HEK293 (cell line): ENCODE results near the gene GADD45GIP1.

Experiments used
- GLI2 ChIP-seq: fragments of 450-650 bp; formaldehyde crosslinking; IDR thresholded peaks from 2 replicates; pipeline ENCODE4; 2017; ENCODE audit warnings: missing biosample characterization, missing genetic modification characterization, low read depth, borderline replicate concordance
- SP3 ChIP-seq: fragments of 450-650 bp; formaldehyde crosslinking; IDR thresholded peaks from 2 replicates; pipeline ENCODE4 v1.5.1; 2016; ENCODE audit warnings: missing biosample characterization, missing genetic modification characterization
- SP7 ChIP-seq: fragments of 450-650 bp; formaldehyde crosslinking; IDR thresholded peaks from 2 replicates; pipeline ENCODE4 v1.5.1; 2016; ENCODE audit warnings: missing biosample characterization, missing genetic modification characterization
- ZBTB21 ChIP-seq: fragments of 450-650 bp; formaldehyde crosslinking; IDR thresholded peaks from 2 replicates; pipeline ENCODE4 v1.5.1; 2017; ENCODE audit warnings: missing biosample characterization, missing genetic modification characterization
- ZBTB48 ChIP-seq: fragments of 450-650 bp; formaldehyde crosslinking; IDR thresholded peaks from 2 replicates; pipeline ENCODE4 v1.5.1; 2016; ENCODE audit warnings: missing biosample characterization, missing genetic modification characterization
- ZFHX2 ChIP-seq: fragments of 450-650 bp; formaldehyde crosslinking; conservative IDR thresholded peaks from 2 replicates; pipeline ENCODE4 v1.5.1; 2016; ENCODE audit warnings: missing biosample characterization, missing genetic modification characterization
- ZFP37 ChIP-seq: fragments of 450-650 bp; formaldehyde crosslinking; IDR thresholded peaks from 2 replicates; pipeline ENCODE4 v1.5.1; 2016; ENCODE audit warnings: missing biosample characterization, missing genetic modification characterization
- ZNF146 ChIP-seq: fragments of 450-650 bp; formaldehyde crosslinking; IDR thresholded peaks from 2 replicates; pipeline ENCODE4 v1.5.1; 2016; ENCODE audit warnings: missing biosample characterization, missing genetic modification characterization
- ZNF2 ChIP-seq: fragments of 450-650 bp; formaldehyde crosslinking; IDR thresholded peaks from 2 replicates; pipeline ENCODE4 v1.5.1; 2016; ENCODE audit warnings: missing biosample characterization, missing genetic modification characterization
- ZNF223 ChIP-seq: fragments of 450-650 bp; formaldehyde crosslinking; IDR thresholded peaks from 2 replicates; pipeline ENCODE4 v1.5.1; 2016; ENCODE audit warnings: missing biosample characterization, missing genetic modification characterization
- ZNF324 ChIP-seq: fragments of 450-650 bp; formaldehyde crosslinking; IDR thresholded peaks from 2 replicates; pipeline ENCODE4 v1.5.1; 2016; ENCODE audit warnings: missing biosample characterization, missing genetic modification characterization
- ZNF433 ChIP-seq: fragments of 450-650 bp; formaldehyde crosslinking; IDR thresholded peaks from 2 replicates; pipeline ENCODE4 v1.5.1; 2016; ENCODE audit warnings: missing biosample characterization, missing genetic modification characterization, low read depth
- ZNF768 ChIP-seq: fragments of 450-650 bp; formaldehyde crosslinking; IDR thresholded peaks from 2 replicates; pipeline ENCODE4 v1.5.1; 2018; ENCODE audit warnings: missing biosample characterization, mild to moderate bottlenecking, missing genetic modification characterization
- ZNF830 ChIP-seq: fragments of 450-650 bp; IDR thresholded peaks from 2 replicates; pipeline ENCODE4 v1.5.0; 2018; ENCODE audit warnings: missing biosample characterization, missing genetic modification characterization, low read depth, mild to moderate bottlenecking, moderate library complexity
- ZNF843 ChIP-seq: fragments of 450-650 bp; formaldehyde crosslinking; IDR thresholded peaks from 2 replicates; pipeline ENCODE4 v1.5.1; 2016; ENCODE audit warnings: missing biosample characterization, missing genetic modification characterization
- ZXDB ChIP-seq: fragments of 450-650 bp; formaldehyde crosslinking; IDR thresholded peaks from 2 replicates; pipeline ENCODE4 v1.5.1; 2016; ENCODE audit warnings: missing biosample characterization, missing genetic modification characterization
- TF ChIP-seq, protein P1 (sequence below): fragments of 450-650 bp; formaldehyde crosslinking; IDR thresholded peaks from 2 replicates; pipeline ENCODE4 v1.5.1; 2016; ENCODE audit warnings: missing biosample characterization, missing genetic modification characterization
- TF ChIP-seq, protein P2 (sequence below): fragments of 450-650 bp; formaldehyde crosslinking; optimal IDR thresholded peaks from 2 replicates; pipeline ENCODE3; 2016; ENCODE audit warnings: missing biosample characterization, mild to moderate bottlenecking, missing genetic modification characterization
- TF ChIP-seq, protein P3 (sequence below): fragments of 450-650 bp; formaldehyde crosslinking; IDR thresholded peaks from 2 replicates; pipeline ENCODE4 v1.5.1; 2016; ENCODE audit warnings: missing biosample characterization, missing genetic modification characterization
- TF ChIP-seq, protein P4 (sequence below): fragments of 450-650 bp; formaldehyde crosslinking; IDR thresholded peaks from 2 replicates; pipeline ENCODE4 v1.5.1; 2016; ENCODE audit warnings: missing biosample characterization, missing genetic modification characterization
- TF ChIP-seq, protein P5 (sequence below): fragments of 450-650 bp; formaldehyde crosslinking; IDR thresholded peaks from 2 replicates; pipeline ENCODE4 v1.5.1; 2016; ENCODE audit warnings: missing biosample characterization, missing genetic modification characterization
- TF ChIP-seq, protein P6 (sequence below): fragments of 450-650 bp; formaldehyde crosslinking; IDR thresholded peaks from 2 replicates; pipeline ENCODE4; 2016; ENCODE audit warnings: missing biosample characterization, missing genetic modification characterization
- TF ChIP-seq, protein P7 (sequence below): fragments of 450-650 bp; formaldehyde crosslinking; IDR thresholded peaks from 2 replicates; pipeline ENCODE4 v1.5.1; 2017; ENCODE audit warnings: missing biosample characterization, missing genetic modification characterization
- TF ChIP-seq, protein P8 (sequence below): fragments of 450-650 bp; formaldehyde crosslinking; IDR thresholded peaks from 2 replicates; pipeline ENCODE4 v1.5.1; 2016; ENCODE audit warnings: missing biosample characterization, missing genetic modification characterization

GADD45GIP1 gene

DNA sequence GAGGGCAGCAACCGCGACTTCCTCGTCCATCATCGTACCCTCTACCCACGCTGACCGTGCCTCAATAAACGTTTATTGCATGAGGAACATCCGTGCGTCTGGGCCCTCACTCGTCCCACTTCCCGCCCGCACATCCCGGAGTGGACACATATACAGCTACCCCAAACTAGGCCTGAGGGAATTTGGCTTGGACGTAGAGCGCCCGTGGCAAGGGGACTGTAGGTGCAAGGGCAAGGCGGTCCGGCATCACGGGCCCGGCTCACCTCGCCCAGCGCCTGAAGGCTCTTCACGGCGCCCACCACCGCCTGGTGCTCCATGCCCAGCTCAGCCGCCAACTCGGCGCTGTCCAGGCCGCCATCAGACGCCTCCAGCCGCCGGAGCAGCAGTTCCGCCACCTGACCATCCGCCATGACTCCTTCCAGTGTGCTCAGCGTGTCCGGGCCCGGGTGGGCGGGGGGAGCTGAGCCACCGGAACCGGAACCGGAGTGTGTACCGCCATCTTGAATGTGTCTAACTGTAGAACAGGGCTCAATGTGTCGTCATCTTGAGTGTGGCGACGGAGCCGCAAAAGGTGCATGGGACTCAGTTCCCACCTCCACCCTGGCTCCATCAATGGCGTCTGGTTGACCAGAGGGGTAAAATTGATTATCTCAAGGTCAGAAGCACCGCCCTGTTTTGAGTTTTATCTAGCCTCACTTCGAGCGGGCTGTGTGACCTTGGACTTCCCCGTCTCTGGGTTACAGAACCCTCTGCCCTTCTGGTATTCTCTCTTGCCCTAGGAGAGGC, 23.5 kb downstream of the GADD45GIP1 start, which contains the start of gene FARSA (continued):
- TF ChIP-seq, protein P1, sequence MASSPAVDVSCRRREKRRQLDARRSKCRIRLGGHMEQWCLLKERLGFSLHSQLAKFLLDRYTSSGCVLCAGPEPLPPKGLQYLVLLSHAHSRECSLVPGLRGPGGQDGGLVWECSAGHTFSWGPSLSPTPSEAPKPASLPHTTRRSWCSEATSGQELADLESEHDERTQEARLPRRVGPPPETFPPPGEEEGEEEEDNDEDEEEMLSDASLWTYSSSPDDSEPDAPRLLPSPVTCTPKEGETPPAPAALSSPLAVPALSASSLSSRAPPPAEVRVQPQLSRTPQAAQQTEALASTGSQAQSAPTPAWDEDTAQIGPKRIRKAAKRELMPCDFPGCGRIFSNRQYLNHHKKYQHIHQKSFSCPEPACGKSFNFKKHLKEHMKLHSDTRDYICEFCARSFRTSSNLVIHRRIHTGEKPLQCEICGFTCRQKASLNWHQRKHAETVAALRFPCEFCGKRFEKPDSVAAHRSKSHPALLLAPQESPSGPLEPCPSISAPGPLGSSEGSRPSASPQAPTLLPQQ (tag by site-specific recombination) = peak; percentile 48; the same call in 1 of the 2 replicates
- TF ChIP-seq SP3 (tag by site-specific recombination) (peak; percentile 73), ZNF2 (tag by site-specific recombination) (peak; percentile 90; the same call in 1 of the 2 replicates), ZFP37 (tag by site-specific recombination) (peak; percentile 72; the same call in 1 of the 2 replicates), ZNF843 (tag by site-specific recombination) (peak; percentile 30; the same call in 1 of the 2 replicates), ZBTB21 (tag by site-specific recombination) (no peak; the same call in 1 of the 2 replicates), GLI2 (tag by site-specific recombination) (no peak), ZNF146 (tag by site-specific recombination) (0 out of 2 replicates have a peak, but pooled peaks have one; percentile 8), ZFHX2 (tag by site-specific recombination) (peak; percentile 64), ZNF324 (peak; percentile 70; the same call in 1 of the 2 replicates), ZNF830 (tag by site-specific recombination) (no peak), ZNF768 (tag by site-specific recombination) (0 out of 2 replicates have a peak, but pooled peaks have one; percentile 7), ZNF223 (no peak), ZNF433 (tag by site-specific recombination) (no peak), ZXDB (tag by site-specific recombination) (peak; percentile 60), ZBTB48 (tag by site-specific recombination) (peak; percentile 36; the same call in 1 of the 2 replicates), SP7 (peak; percentile 67)
- TF ChIP-seq, protein P2, sequence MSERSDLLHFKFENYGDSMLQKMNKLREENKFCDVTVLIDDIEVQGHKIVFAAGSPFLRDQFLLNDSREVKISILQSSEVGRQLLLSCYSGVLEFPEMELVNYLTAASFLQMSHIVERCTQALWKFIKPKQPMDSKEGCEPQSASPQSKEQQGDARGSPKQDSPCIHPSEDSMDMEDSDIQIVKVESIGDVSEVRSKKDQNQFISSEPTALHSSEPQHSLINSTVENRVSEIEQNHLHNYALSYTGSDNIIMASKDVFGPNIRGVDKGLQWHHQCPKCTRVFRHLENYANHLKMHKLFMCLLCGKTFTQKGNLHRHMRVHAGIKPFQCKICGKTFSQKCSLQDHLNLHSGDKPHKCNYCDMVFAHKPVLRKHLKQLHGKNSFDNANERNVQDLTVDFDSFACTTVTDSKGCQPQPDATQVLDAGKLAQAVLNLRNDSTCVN (tag by site-specific recombination) = peak; percentile 35
- TF ChIP-seq, protein P3, sequence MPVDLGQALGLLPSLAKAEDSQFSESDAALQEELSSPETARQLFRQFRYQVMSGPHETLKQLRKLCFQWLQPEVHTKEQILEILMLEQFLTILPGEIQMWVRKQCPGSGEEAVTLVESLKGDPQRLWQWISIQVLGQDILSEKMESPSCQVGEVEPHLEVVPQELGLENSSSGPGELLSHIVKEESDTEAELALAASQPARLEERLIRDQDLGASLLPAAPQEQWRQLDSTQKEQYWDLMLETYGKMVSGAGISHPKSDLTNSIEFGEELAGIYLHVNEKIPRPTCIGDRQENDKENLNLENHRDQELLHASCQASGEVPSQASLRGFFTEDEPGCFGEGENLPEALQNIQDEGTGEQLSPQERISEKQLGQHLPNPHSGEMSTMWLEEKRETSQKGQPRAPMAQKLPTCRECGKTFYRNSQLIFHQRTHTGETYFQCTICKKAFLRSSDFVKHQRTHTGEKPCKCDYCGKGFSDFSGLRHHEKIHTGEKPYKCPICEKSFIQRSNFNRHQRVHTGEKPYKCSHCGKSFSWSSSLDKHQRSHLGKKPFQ (tag by site-specific recombination) = peak; percentile 90
- TF ChIP-seq, protein P4, sequence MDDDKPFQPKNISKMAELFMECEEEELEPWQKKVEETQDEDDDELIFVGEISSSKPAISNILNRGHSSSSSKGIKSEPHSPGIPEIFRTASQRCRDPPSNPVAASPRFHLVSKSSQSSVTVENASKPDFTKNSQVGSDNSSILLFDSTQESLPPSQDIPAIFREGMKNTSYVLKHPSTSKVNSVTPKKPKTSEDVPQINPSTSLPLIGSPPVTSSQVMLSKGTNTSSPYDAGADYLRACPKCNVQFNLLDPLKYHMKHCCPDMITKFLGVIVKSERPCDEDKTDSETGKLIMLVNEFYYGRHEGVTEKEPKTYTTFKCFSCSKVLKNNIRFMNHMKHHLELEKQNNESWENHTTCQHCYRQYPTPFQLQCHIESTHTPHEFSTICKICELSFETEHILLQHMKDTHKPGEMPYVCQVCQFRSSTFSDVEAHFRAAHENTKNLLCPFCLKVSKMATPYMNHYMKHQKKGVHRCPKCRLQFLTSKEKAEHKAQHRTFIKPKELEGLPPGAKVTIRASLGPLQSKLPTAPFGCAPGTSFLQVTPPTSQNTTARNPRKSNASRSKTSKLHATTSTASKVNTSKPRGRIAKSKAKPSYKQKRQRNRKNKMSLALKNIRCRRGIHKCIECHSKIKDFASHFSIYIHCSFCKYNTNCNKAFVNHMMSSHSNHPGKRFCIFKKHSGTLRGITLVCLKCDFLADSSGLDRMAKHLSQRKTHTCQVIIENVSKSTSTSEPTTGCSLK = no peak
- TF ChIP-seq, protein P5, sequence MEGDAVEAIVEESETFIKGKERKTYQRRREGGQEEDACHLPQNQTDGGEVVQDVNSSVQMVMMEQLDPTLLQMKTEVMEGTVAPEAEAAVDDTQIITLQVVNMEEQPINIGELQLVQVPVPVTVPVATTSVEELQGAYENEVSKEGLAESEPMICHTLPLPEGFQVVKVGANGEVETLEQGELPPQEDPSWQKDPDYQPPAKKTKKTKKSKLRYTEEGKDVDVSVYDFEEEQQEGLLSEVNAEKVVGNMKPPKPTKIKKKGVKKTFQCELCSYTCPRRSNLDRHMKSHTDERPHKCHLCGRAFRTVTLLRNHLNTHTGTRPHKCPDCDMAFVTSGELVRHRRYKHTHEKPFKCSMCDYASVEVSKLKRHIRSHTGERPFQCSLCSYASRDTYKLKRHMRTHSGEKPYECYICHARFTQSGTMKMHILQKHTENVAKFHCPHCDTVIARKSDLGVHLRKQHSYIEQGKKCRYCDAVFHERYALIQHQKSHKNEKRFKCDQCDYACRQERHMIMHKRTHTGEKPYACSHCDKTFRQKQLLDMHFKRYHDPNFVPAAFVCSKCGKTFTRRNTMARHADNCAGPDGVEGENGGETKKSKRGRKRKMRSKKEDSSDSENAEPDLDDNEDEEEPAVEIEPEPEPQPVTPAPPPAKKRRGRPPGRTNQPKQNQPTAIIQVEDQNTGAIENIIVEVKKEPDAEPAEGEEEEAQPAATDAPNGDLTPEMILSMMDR (tag by site-specific recombination) = peak; percentile 39; the same call in 1 of the 2 replicates
- TF ChIP-seq, protein P6, sequence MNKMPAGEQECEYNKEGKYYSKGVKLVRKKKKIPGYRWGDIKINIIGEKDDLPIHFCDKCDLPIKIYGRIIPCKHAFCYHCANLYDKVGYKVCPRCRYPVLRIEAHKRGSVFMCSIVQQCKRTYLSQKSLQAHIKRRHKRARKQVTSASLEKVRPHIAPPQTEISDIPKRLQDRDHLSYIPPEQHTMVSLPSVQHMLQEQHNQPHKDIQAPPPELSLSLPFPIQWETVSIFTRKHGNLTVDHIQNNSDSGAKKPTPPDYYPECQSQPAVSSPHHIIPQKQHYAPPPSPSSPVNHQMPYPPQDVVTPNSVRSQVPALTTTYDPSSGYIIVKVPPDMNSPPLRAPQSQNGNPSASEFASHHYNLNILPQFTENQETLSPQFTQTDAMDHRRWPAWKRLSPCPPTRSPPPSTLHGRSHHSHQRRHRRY = 0 out of 2 replicates have a peak, but pooled peaks have one; percentile 54
- TF ChIP-seq, protein P7, sequence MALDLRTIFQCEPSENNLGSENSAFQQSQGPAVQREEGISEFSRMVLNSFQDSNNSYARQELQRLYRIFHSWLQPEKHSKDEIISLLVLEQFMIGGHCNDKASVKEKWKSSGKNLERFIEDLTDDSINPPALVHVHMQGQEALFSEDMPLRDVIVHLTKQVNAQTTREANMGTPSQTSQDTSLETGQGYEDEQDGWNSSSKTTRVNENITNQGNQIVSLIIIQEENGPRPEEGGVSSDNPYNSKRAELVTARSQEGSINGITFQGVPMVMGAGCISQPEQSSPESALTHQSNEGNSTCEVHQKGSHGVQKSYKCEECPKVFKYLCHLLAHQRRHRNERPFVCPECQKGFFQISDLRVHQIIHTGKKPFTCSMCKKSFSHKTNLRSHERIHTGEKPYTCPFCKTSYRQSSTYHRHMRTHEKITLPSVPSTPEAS = peak; percentile 35; the same call in 1 of the 2 replicates
- TF ChIP-seq, protein P8, sequence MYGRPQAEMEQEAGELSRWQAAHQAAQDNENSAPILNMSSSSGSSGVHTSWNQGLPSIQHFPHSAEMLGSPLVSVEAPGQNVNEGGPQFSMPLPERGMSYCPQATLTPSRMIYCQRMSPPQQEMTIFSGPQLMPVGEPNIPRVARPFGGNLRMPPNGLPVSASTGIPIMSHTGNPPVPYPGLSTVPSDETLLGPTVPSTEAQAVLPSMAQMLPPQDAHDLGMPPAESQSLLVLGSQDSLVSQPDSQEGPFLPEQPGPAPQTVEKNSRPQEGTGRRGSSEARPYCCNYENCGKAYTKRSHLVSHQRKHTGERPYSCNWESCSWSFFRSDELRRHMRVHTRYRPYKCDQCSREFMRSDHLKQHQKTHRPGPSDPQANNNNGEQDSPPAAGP = peak; percentile 49
